Stomach (tissue), 9 donors: ENCODE data around the gene GYG1. TPM values are rescaled to one million over a fixed set of nuclear protein-coding genes. Genes with fewer than 3 reads are reported as not detected.
A peak's percentile ranks its signal among the peaks of the same experiment; 100 is the strongest.

Source experiments
- DNase-seq, 2 donors: peaks; one replicate each; pipeline versions ENCODE4 v3.0.0 to v3.0.0-alpha.2; 2013 to 2019
- H3K27ac ChIP-seq, 5 donors: fragments of 200-600 bp in 4 of 5; sonication (generic) in 4 of 5; one replicate each; pipeline ENCODE4 v1.5.1; 2013 to 2019; ENCODE audit warnings: mild to moderate bottlenecking in 1 of 5, moderate library complexity in 1 of 5
- H3K27me3 ChIP-seq, 3 donors: fragments of 200-600 bp; sonication (generic); one replicate each; pipeline ENCODE4 v1.5.1; 2017 to 2019; ENCODE audit warnings: mixed run types in 1 of 3
- H3K36me3 ChIP-seq, 4 donors: fragments of 200-600 bp; sonication (generic); 1 replicate in 3 of 4; 2 replicates in 1 of 4; pipeline ENCODE4 v1.5.1; 2016 to 2019
- H3K4me1 ChIP-seq, 4 donors: fragments of 200-600 bp; sonication (generic); one replicate each; pipeline ENCODE4 v1.5.1; 2016 to 2019
- H3K4me3 ChIP-seq, 4 donors: fragments of 200-600 bp; sonication (generic) in 3 of 4; one replicate each; pipeline ENCODE4 v1.5.1; 2016 to 2019; ENCODE audit warnings: mild to moderate bottlenecking in 1 of 4
- H3K9me3 ChIP-seq, 4 donors: fragments of 200-600 bp; sonication (generic); one replicate each; pipeline ENCODE4 v1.5.1; 2016 to 2019
- EP300 ChIP-seq: sonication (generic); formaldehyde crosslinking; IDR thresholded peaks from one replicate; pipeline ENCODE4 v1.6.1; 2017; ENCODE audit warnings: antibody characterized with exemption
- POLR2A ChIP-seq, 4 donors: fragments of 450-650 bp; IDR thresholded peaks; one replicate each; pipeline ENCODE4 v1.6.1; 2016; ENCODE audit warnings: antibody characterized with exemption in 4 of 4, control low read depth in 2 of 4, mild to moderate bottlenecking in 1 of 4, moderate library complexity in 1 of 4
- POLR2AphosphoS5 ChIP-seq, 3 donors: sonication (generic); formaldehyde crosslinking; IDR thresholded peaks; one replicate each; pipeline ENCODE4 v1.6.1; 2016; ENCODE audit warnings: antibody characterized with exemption in 3 of 3
- WGBS, 5 donors: extraction: QIAGEN DNeasy Blood & Tissue Kit in 3 of 5; methylation state at CpG; one replicate each; pipeline versions ENCODE4 v1.1.5 to v1.1.7; 2013 to 2018; 5-methylcytosine and 5-hydroxymethylcytosine counted together
- intact Hi-C: fragments of 100-400 bp; cut with DNase I; formaldehyde crosslinking; loops from one replicate; pipeline ENCODE4 v1.15.1; 2023; ENCODE audit warnings: low total_unique reads
- polyA plus RNA-seq, 3 donors: library from polyadenylated mRNA; stranded (reverse); fragments of 200-250 nt; gene quantifications; one replicate each; pipeline ENCODE4 v1.2.3, GENCODE V29; 2013
- total RNA-seq, 5 donors: library from RNA; depleted of rRNA; stranded (reverse); fragments of >200 nt; gene quantifications; one replicate each; pipeline versions ENCODE4 v1.1.0 to v1.2.3, GENCODE V29; 2014 to 2016
- TF ChIP-seq, protein P1 (sequence below), 7 experiments: fragments of 450-650 bp in 4 of 7; fragments of 200-600 bp in 3 of 7; sonication (generic) in 3 of 7; IDR thresholded peaks; one replicate each; pipeline ENCODE4 v1.5.1; 2016 to 2019; ENCODE audit warnings: antibody characterized with exemption in 7 of 7, control low read depth in 2 of 7, mild to moderate bottlenecking in 1 of 7
- donor health status: healthy with polysubstance abuse.
- donor health status: Bipolar disorder and iron deficiency.
- donor health status: healthy.

GYG1 gene
- total and polyA plus RNA-seq, 8 donors = 4.9 to 169 (median 38.1) TPM

DNA sequence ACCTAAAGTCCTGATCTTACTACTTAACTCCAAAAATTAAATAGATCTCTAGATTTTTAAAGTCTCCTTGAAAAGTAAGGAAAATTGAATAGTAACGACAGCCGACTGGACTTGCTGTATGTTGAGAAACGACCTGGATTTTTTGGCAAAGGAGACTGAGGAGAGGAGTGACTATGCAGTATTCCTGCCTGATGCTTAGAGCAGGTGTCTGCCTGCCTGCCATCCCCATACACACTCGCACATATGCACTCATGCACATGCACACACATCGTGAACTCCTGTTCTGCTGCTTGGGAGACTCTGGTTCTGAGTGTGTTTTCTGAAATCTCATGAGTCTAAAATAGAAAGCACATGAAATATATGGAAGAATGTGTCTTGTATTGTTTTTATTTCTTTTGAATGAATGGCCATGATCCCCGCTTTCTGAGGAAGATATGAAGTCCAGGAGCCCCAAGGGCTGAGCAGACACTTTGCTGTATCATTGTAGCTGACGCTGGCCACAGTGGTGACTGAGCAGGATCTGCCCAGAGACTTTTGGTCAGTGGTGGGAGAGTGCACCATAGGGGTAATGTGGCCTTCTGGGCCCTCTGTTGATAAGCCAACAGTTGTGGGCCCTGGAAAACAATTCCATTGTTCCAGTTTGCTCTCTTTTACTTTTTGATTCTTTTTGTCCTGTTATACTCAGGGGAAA lies 16.4 kb downstream of the GYG1 start:
- TF ChIP-seq POLR2A (IDR thresholded peaks at IDR 0.05) (no peak), POLR2AphosphoS5 (IDR thresholded peaks at IDR 0.05) (no peak), EP300 (no peak)
- TF ChIP-seq, protein P1, sequence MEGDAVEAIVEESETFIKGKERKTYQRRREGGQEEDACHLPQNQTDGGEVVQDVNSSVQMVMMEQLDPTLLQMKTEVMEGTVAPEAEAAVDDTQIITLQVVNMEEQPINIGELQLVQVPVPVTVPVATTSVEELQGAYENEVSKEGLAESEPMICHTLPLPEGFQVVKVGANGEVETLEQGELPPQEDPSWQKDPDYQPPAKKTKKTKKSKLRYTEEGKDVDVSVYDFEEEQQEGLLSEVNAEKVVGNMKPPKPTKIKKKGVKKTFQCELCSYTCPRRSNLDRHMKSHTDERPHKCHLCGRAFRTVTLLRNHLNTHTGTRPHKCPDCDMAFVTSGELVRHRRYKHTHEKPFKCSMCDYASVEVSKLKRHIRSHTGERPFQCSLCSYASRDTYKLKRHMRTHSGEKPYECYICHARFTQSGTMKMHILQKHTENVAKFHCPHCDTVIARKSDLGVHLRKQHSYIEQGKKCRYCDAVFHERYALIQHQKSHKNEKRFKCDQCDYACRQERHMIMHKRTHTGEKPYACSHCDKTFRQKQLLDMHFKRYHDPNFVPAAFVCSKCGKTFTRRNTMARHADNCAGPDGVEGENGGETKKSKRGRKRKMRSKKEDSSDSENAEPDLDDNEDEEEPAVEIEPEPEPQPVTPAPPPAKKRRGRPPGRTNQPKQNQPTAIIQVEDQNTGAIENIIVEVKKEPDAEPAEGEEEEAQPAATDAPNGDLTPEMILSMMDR (IDR thresholded peaks at IDR 0.05) = no peak
- intact Hi-C loops = no loop called here
- no peaks in the 10 kb centered on the region for H3K9me3 ChIP-seq
- 83 to 94% (median 92%) methylated on average over 7 of the region's 7 CpGs for WGBS, 5 donors
- H3K27ac ChIP-seq = no peak overlapping the region
- H3K4me1 ChIP-seq = peaks cover 0 to 42% (median 20%) of the 10 kb centered on the region in 4 donors
- H3K27me3 ChIP-seq = no peaks in the 10 kb centered on the region
- H3K36me3 ChIP-seq = peaks cover 43 to 79% (median 71%) of the 10 kb centered on the region in 4 donors
- no peak for DNase-seq
- no peak overlapping the region for H3K4me3 ChIP-seq

DNA sequence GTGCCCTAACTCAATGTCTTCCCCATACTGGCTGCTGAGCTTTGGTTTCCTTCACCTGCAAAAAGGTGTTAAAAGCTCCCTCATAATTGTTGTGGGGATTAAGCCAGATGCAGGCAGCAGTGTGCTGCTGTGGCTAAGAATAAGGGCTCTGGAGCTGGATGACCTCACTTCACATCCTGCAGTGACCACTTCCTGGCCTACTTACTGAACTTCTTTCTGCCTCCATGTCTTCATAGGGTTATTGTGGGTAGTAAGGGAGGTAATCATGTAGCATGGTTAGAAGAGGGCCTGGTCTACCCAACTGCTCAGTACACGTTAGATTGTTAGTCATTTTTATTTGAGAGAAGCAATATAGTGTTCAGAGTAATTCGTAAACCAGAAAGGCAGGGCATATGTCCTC lies 18.4 kb downstream of the GYG1 start:
- Histone ChIP-seq H3K4me3 (no peak overlapping the region), H3K27me3 (no peaks in the 10 kb centered on the region), H3K9me3 (no peaks in the 10 kb centered on the region), H3K27ac (peak overlapping the region in 1 of 5 donors; percentile 33), H3K4me1 (peaks cover 0 to 26% (median 7%) of the 10 kb centered on the region in 4 donors), H3K36me3 (peaks cover 43 to 89% (median 83%) of the 10 kb centered on the region in 4 donors)
- 87 to 93% (median 90%) methylated on average over 2 of the region's 2 CpGs for WGBS, 5 donors
- intact Hi-C loops = no loop called here
- peak in 1 of 2 donors; percentile 32 for DNase-seq
- TF ChIP-seq, protein P1 (IDR thresholded peaks at IDR 0.05) = no peak
- no peak for TF ChIP-seq EP300
- no peak for TF ChIP-seq POLR2AphosphoS5 (IDR thresholded peaks at IDR 0.05)
- no peak for TF ChIP-seq POLR2A (IDR thresholded peaks at IDR 0.05)

DNA sequence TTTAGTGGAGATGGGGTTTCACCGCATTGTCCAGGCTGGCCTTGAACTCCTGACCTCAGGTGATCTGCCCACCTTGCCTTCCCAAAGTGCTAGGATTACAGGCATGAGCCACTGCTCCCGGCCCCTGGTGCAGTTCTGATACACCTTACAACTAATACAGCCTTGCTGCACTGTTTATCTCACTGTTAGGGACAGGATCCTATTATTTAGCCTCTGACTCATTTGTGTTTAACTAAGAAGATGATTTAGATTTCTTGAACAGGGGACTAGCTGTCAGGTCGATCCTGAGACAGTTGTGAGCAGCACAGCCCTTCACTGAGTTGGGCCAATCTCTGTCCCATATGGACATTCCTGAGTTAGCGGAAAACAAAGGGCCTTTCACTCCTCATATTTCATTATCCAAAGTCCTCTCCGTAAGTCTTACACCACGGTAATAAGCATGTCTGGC lies 19.2 kb downstream of the GYG1 start:
- DNase-seq = no peak
- intact Hi-C loops = no loop called here
- 75 to 81% (median 76%) methylated on average over 6 of the region's 6 CpGs for WGBS, 5 donors
- peaks cover 0 to 19% (median 5%) of the 10 kb centered on the region in 4 donors for H3K4me1 ChIP-seq
- no peak for TF ChIP-seq POLR2AphosphoS5 (IDR thresholded peaks at IDR 0.05)
- TF ChIP-seq, protein P1 (IDR thresholded peaks at IDR 0.05) = no peak
- TF ChIP-seq POLR2A (IDR thresholded peaks at IDR 0.05) = no peak
- TF ChIP-seq EP300 = no peak
- H3K27me3 ChIP-seq = no peaks in the 10 kb centered on the region
- peak overlapping the region in 3 of 5 donors; percentile 2 to 33 (median 17) for H3K27ac ChIP-seq
- H3K36me3 ChIP-seq = peaks cover 41 to 90% (median 87%) of the 10 kb centered on the region in 4 donors
- H3K9me3 ChIP-seq = no peaks in the 10 kb centered on the region
- H3K4me3 ChIP-seq = no peak overlapping the region

DNA sequence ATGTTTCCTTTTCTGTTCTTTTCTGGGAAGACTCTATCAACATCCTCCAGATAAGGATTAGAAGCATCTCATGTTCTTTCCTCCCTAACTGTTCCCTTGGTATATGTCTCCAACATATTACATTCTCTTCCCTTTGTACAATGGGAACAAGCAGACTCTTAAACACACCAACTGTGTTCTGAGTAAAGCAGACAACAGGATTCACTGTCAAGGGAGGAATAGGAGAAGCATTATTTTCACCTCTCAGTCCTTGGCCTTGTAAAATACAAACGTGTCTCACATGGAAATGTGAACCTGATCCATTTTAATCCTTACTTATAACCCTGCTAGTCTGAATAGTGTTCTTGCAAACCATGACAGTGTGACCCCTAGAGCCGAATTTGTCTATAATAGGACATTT lies 19.6 kb downstream of the GYG1 start:
- H3K27ac ChIP-seq = peak overlapping the region in 2 of 5 donors; percentile 2 to 33
- no peak for DNase-seq
- H3K4me1 ChIP-seq = peaks cover 0 to 18% (median 5%) of the 10 kb centered on the region in 4 donors
- H3K36me3 ChIP-seq = peaks cover 39 to 92% (median 89%) of the 10 kb centered on the region in 4 donors
- H3K27me3 ChIP-seq = no peaks in the 10 kb centered on the region
- 78 to 85% (median 80%) methylated on average over 2 of the region's 2 CpGs for WGBS, 5 donors
- no peak for TF ChIP-seq EP300
- TF ChIP-seq POLR2A (IDR thresholded peaks at IDR 0.05) = no peak
- no peak for TF ChIP-seq POLR2AphosphoS5 (IDR thresholded peaks at IDR 0.05)
- TF ChIP-seq, protein P1 (IDR thresholded peaks at IDR 0.05) = no peak
- H3K4me3 ChIP-seq = no peak overlapping the region
- intact Hi-C loops = no loop called here
- H3K9me3 ChIP-seq = no peaks in the 10 kb centered on the region
